ENCODE measurements around the gene ACSM2A.
"Not testable (repeated sequence)": the region's sequence is repeated elsewhere in the genome, so short reads cannot be mapped to it uniquely, and the experiment has no call there.

ACSM2A gene

GRCh38 chr16:20453633-20454032, 2.3 kb downstream of the ACSM2A start:
- DNase-seq (ENCODE audit: low spot score) = not testable (repeated sequence)

- not testable (repeated sequence) for DNase-seq (ENCODE audit: low spot score)
Measured at GRCh38 chr16:20459227-20459626, 7.9 kb downstream of the ACSM2A start.

GRCh38 chr16:20460313-20460712, 9.0 kb downstream of the ACSM2A start:
- not testable (repeated sequence) for DNase-seq (ENCODE audit: low spot score)

- DNase-seq (ENCODE audit: low spot score) = not testable (repeated sequence)
Measured at GRCh38 chr16:20468954-20469353, 17.6 kb downstream of the ACSM2A start.

- DNase-seq (ENCODE audit: low spot score) = not testable (repeated sequence)
Measured at GRCh38 chr16:20469930-20470329, 18.6 kb downstream of the ACSM2A start.

GRCh38 chr16:20470732-20471131, 19.4 kb downstream of the ACSM2A start:
- DNase-seq (ENCODE audit: low spot score) = not testable (repeated sequence)

GRCh38 chr16:20477188-20477744, 25.9 kb downstream of the ACSM2A start:
- not testable (repeated sequence) for DNase-seq (ENCODE audit: low spot score)

GRCh38 chr16:20483989-20484388, 32.7 kb downstream of the ACSM2A start:
- DNase-seq (ENCODE audit: low spot score) = not testable (repeated sequence)

- no peak for DNase-seq (ENCODE audit: low spot score)
Measured at GRCh38 chr16:20484726-20485125, 33.4 kb downstream of the ACSM2A start.

GRCh38 chr16:20485408-20485807, 34.1 kb downstream of the ACSM2A start:
- no peak for DNase-seq (ENCODE audit: low spot score)

- not testable (repeated sequence) for DNase-seq (ENCODE audit: low spot score)
Measured at GRCh38 chr16:20490994-20491393, 39.7 kb downstream of the ACSM2A start.

GRCh38 chr16:20491448-20491847, 40.1 kb downstream of the ACSM2A start:
- DNase-seq (ENCODE audit: low spot score) = not testable (repeated sequence)

- no peak for DNase-seq (ENCODE audit: low spot score)
Measured at GRCh38 chr16:20504418-20504817, 53.1 kb downstream of the ACSM2A start.

- DNase-seq (ENCODE audit: low spot score) = no peak
Measured at GRCh38 chr16:20507280-20507679, 56.0 kb downstream of the ACSM2A start.

GRCh38 chr16:20510323-20510722, 59.0 kb downstream of the ACSM2A start:
- no peak for DNase-seq (ENCODE audit: low spot score)

GRCh38 chr16:20515688-20516090, 64.4 kb downstream of the ACSM2A start:
- DNase-seq (ENCODE audit: low spot score) = no peak

- no peak for DNase-seq (ENCODE audit: low spot score)
Measured at GRCh38 chr16:20517149-20517548, 65.8 kb downstream of the ACSM2A start.

- DNase-seq (ENCODE audit: low spot score) = no peak
Measured at GRCh38 chr16:20519231-20519630, 67.9 kb downstream of the ACSM2A start.

- DNase-seq (ENCODE audit: low spot score) = no peak
Measured at GRCh38 chr16:20520103-20520502, 68.8 kb downstream of the ACSM2A start.

GRCh38 chr16:20531795-20532194, 80.5 kb downstream of the ACSM2A start:
- DNase-seq (ENCODE audit: low spot score) = not testable (repeated sequence)

GRCh38 chr16:20532284-20532792, 81.0 kb downstream of the ACSM2A start:
- DNase-seq (ENCODE audit: low spot score) = not testable (repeated sequence)

GRCh38 chr16:20536669-20537068, 85.3 kb downstream of the ACSM2A start:
- not testable (repeated sequence) for DNase-seq (ENCODE audit: low spot score)

Measured in NAMALWA (cell line).